NCI-H526 (cell line): ENCODE data around the gene IL1RN.
"Not testable (repeated sequence)": the region's sequence is repeated elsewhere in the genome, so short reads cannot be mapped to it uniquely, and the experiment has no call there.

Source experiments
- DNase-seq, 2 experiments: peaks; one replicate each; lab custom pipeline; 2025; lab: John Stamatoyannopoulos, UW

Gene IL1RN, protein sequence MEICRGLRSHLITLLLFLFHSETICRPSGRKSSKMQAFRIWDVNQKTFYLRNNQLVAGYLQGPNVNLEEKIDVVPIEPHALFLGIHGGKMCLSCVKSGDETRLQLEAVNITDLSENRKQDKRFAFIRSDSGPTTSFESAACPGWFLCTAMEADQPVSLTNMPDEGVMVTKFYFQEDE

DNA sequence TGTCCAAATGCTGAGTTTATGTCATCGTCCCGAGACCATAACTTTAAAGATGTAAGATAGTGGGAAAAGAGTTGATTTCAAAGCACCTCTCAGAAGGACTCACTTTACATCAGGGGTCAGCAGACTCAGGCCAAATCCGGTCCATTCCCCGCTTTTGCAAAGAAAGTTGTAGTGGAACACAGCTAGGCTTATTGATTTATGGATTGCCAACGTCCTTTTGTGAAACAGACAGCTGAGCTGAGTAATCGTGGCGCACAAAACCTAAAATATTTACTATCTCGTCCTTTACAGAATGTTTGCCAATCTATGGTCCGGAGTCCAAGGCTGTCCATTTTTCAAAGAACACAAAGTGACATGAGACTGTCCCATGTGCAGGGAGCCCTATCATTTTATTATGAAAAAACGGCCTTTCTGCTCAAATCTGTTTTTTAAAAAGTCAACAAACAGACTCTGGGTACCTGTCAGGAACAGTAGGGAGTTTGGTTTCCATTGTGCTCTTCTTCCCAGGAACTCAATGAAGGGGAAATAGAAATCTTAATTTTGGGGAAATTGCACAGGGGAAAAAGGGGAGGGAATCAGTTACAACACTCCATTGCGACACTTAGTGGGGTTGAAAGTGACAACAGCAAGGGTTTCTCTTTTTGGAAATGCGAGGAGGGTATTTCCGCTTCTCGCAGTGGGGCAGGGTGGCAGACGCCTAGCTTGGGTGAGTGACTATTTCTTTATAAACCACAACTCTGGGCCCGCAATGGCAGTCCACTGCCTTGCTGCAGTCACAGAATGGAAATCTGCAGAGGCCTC, at the start of gene IL1RN:
Gene IL1RN (plus strand): TSS at position 754 of the 801 bp plus-strand sequence. CDS start 27 bp downstream, at position 781.
- DNase-seq = no peak

DNA sequence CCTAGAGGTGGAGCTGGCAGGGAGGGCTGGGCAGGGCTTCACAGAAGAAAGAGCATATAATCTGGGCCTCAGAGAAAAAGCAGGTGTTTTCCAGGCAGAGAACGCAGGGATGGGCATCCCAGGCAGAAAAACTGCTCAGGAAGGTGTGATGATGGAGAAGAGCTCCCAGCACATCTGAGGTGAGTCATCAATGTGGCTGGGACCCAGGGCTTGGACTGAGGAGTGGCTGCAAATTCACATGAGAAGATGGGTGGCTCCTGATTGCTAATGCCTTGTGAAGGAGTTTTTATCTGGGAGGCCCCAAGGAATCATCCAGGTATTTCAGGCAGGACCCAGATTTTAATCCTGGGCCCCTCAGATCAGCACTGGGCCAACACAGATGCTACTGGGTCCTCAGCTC, 49.5 kb upstream of the IL1RN start:
- no peak for DNase-seq

- no peak for DNase-seq
Measured at GRCh38 chr2:113078350-113078839, 49.0 kb upstream of the IL1RN start.

DNA sequence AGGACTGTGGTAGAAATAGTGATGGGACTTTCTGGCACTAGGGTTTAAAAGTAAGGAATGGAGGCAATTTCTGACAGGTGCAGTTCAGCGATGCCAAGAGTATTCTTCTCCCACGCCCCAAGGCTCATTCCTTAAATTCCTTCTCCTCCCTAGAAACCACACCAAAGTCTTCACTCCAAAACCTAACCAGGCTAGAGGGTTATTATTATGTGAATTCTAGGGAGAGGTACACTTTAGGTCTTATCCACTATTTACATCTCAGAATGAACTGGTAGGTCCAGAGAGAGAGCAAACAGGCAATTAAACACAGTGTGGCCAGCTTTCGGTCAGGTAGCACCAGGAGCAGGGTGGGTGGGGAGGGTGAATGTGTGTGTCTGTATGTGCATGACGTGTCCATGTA, 48.3 kb upstream of the IL1RN start:
- no peak for DNase-seq

DNA sequence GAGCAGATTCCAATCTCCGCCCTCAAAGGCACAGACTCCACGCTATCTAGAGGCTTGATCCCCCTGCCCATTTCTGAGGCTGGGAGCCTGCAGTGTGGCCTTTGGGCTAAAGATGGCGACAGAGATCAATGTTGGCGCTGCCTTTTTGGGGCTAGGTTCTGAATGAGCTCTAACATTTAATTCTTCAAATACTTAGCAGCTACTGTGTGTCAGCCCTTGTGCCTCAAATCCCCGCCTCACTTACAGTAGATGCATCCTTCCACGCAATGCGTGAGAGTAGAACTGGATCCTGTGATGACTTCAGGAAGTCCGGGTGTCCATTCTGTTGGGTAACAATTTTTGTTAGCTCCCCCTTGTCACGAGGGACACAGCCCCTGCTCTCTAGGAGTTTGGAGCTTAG, 47.3 kb upstream of the IL1RN start:
- peak in 1 of 2 experiments; percentile 40 for DNase-seq

DNA sequence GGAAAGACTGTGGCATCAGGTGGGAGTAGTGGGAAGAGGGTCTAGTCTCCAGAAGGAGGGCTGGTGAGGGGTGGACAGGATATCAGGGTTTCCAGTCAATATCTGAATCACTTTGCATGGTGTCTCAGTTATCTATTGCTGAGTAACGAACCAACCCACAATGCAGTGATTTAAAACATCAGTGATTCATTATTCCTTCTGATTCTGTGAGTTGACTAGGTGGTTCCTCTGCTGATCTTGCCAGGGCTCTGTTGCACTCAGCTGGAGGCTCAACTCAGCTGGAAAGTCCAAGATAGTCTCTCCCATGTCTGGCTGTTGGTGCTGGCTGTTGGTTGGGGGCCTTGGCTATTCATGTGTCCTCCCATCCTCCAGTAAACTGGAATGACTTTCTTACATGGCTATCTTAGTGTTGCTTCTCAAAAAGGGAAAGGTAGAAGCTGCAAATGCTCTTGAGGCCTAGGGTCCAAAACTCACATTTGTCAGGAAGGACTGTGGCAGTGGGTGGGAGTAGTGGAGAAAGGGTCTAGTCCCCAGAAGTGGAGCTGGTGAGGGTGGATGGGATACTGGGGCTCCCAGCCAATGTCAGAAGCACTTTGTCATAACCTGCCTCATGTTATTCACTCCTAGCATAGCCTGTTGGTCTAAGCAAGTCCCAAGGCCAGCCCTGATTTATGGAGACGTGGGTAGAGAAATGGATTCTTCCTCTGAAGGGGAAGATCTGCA, 45.7 kb upstream of the IL1RN start:
- DNase-seq = no peak

- DNase-seq = no peak
Measured at GRCh38 chr2:113083296-113083695, 44.1 kb upstream of the IL1RN start.

DNA sequence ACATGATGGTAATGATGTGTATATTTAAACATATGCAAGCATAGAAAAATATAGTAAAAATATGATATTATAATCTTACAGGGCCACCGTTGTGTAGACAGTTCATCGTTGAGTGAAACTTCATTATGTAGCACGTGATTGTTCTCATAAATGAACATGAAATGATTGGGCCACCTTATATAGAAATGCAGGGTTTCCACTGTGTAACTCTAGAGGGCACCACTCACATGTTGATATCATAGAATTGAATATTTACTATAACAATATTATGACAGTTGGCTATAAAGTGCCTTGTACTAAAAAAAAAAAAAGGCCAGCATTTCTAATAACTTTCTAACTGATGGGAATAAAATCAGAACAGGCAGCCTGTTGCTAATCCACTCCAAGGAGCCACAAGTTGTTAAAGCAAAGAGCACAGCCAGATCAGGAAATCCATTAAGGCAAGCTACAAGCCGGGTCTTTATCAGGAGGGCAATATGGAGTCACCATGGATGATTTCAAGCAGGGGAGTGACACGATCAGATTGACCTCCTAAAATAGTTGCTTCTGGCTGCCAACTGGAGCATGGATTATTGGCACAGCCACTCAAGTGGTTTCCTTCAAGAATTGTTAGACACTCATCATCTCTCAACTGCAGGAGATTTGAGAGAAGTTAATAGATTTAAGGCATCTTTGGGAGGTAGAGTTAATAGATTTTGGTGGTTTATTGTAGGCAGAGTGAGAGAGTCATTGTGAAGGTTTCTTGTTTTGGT, 43.0 kb upstream of the IL1RN start:
- peak in 1 of 2 experiments; percentile 2 for DNase-seq

DNA sequence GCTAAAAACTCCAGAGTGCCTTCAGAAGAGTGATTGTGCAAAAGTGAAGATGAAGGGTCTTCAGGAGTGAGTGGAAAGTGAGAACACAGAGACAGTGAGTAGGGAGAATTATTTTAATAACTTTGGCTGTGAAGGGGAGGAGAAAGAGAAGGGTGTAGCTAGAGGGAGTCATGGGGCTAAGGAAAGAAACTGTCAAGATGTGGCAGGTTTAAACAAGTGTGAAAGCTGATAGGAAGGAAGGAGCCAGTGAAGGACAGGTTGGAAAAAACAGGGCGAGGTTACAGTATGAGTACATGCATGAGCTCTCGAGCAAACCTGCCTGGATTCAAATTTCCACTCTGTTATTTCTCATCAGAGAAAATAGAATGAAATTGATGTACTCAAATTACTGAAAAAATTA, 41.9 kb upstream of the IL1RN start:
- DNase-seq = no peak

GRCh38 chr2:113088213-113088992, 39.0 kb upstream of the IL1RN start:
- no peak for DNase-seq

DNA sequence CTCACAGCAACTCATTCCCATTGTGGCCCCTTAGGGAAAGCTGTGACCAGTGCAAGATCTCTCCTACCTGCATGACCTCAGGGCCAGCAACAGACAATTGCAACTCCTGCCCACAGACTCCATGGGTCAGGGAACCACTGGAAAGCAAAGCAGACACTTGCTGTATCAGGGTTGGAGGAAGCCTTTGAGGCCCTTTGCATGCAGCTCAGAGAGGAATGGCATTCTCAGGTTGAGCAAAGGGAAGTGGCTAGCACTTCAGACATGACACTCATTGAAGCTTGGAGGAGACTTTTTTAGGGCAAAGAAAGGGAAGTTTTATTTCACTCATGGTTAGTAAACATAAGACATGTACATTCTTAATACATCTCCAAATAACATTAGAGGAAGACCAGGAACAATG, 37.5 kb upstream of the IL1RN start:
- no peak for DNase-seq

GRCh38 chr2:113091231-113091896, 36.0 kb upstream of the IL1RN start:
- no peak for DNase-seq

DNA sequence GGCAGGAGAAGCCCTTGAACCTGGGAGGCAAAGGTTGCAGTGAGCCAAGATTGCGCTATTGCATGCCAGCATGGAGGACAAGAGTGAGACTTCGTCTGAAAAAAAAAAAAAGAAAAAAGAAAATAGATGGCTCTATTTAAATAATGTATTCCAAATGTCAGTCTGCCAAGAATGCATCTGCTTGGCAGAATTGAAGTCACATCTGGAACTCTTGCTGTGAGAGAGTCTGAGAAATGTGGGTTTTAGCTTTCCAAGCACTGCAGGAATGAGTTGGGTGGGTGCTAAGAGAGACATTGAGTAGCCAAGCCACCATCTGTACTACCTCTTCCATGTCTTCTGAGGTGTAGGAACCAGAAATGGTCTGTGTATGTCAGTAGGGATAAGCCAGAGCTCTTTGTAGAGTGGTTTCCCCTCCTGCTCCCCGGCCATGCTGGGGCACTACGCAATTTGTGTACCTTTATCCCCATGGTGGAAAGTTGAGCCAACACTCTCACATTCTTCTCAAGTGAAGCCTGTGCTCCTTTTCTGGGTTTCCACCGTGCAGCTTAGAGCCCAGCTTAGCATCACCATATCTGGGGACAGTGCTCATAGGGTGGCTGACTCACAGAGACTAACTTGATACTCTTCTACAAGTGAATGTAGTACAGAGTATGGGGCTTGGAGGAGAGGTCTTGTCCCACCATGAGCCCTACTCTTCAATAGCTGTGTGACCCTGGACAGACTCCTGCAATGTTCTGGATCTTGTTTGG, 34.4 kb upstream of the IL1RN start:
- DNase-seq = no peak

DNA sequence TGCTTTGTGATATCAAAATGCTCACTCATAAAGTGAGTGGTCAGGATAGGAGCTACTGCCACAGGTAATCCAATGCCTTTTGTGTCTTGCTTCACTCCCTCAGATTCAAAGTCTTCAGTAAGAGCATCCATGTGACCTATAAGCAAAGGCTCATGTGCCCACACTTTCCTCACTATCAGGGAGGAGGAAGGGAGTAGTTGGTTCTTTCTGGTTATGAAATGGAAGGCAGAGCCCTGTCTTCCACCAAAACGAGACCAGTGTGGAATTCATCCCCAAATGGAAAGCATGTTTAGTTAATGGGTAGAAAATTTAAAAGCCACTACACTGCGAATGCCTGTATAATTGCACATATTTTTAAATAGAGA, 33.8 kb upstream of the IL1RN start:
- DNase-seq = no peak

DNA sequence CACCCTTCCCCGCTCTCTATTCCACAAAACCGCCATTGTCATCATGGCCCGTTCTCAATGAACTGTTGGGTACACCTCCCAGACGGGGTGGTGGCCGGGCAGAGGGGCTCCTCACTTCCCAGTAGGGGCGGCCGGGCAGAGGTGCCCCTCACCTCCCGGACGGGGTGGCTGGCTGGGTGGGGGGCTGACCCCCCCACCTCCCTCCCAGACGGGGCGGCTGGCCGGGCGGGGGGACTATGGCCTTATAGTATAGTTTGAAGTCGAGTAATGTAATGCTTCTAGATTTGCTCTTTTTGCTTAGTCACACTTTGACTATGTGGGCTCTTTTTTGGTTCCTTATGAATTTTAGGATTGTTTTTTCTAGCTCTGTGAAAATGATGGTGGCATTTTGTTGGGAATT, 31.1 kb upstream of the IL1RN start:
- not testable (repeated sequence) for DNase-seq

- not testable (repeated sequence) for DNase-seq
Measured at GRCh38 chr2:113096842-113097618, 30.4 kb upstream of the IL1RN start.

DNA sequence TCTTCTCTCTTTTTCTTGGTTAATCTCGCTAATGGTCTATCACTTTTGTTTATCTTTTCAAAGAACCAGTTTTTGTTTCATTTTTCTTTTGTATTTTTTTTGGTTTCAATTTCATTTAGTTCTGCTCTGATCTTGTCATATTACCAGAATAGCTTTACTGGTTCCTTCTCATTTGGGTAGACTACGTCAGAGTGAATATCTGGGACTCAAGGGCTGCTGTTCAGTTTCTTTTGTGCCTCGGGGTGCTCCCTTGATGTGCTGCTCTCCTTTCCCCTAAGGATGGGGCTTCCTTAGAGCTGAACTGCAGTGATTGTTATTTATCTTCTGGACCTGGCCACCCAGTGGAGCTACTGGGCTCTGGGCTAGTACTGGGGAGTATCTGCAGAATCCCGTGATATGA, 29.4 kb upstream of the IL1RN start:
- no peak for DNase-seq

DNA sequence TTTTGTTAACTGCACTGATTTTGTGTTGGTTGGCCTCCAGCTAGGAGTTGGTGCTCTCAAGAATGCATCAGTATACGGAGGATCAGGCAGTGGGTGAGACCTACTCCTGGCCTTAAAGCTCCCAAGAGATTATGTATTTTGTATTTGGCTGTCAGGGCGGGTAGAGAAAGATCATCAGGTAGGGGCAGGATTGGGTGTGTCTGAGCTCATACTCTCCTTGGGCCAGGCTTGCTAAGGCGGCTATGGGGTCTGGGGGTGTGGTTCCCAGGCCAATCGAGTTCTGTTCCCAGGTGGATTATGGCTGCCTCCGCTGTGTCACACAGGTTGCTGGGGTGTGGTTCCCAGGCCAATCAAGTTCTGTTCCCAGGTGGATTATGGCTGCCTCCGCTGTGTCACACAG, 28.9 kb upstream of the IL1RN start:
- no peak for DNase-seq

GRCh38 chr2:113102133-113102532, 25.3 kb upstream of the IL1RN start:
- DNase-seq = no peak
